GM21526 (cell line): ENCODE results near the gene RGS17.

Experiments
- ATAC-seq: cut with Tn5 transposase; IDR thresholded peaks from one replicate; pipeline ENCODE4 v1.9.1; 2021; ENCODE audit warnings: moderate library complexity; ENCODE audit not compliant: unreplicated experiment, low FRiP score

RGS17 gene

GRCh38 chr6:153086225-153086990 is 44.7 kb downstream of the RGS17 start:
- ATAC-seq = no peak

DNA sequence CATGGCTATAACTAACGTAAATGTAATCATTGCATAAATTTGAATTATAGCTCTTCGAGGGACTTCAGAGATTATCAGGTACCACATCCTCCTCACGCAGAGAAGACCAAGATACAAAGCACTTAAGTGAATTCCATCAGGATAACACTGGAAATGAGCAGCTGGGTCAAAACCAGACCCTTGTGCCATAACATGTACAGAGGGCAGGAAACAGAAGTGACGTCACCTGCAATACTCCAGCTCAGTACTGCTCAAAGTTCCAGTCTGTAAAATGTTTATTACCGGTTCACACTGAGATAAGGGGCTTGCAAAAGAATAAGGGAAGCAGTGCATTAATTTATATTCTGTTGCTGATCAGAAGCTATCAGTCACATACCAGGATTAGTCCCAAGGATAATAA is 45.8 kb downstream of the RGS17 start:
- no peak for ATAC-seq

GRCh38 chr6:153084393-153084792 is 46.7 kb downstream of the RGS17 start:
- ATAC-seq = no peak

DNA sequence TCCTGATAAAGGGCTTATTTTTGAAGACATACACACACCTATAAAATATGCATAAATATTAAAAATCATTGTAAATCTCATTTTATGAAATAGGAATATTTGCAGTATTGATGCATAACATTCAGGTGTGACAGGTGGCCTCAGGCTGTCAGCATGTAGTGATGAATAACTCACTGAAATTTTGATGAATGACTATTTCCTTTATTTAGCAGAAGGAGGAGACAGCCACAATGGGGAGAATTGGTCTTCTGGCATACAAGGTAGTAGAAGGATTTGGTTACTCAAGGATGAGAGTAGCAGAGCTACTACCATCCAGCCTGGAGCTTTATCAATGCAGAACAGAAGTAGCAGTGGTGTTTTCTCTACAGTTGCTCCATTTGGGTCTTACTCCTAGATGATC is 47.2 kb downstream of the RGS17 start:
- ATAC-seq = no peak

GRCh38 chr6:153081914-153082313 is 49.2 kb downstream of the RGS17 start:
- no peak for ATAC-seq

DNA sequence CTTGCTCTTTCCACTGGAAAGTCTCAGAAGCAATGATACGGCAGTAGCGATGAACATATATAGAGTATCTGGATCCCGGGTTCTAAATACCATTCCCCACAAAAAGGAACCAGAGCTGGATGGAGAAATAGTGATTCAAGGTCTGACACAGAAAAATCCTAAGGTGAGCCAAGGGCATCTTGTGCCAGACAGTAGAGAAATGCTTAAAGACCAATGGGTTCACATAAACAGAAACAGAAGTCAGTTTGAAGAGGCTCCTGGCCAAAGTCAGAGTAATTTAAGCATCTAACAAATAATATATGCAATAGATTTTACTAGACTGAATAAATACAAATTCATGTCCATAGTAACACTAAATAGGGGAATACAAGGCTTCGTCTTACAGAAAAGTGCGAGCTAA is 54.7 kb downstream of the RGS17 start:
- ATAC-seq = no peak

DNA sequence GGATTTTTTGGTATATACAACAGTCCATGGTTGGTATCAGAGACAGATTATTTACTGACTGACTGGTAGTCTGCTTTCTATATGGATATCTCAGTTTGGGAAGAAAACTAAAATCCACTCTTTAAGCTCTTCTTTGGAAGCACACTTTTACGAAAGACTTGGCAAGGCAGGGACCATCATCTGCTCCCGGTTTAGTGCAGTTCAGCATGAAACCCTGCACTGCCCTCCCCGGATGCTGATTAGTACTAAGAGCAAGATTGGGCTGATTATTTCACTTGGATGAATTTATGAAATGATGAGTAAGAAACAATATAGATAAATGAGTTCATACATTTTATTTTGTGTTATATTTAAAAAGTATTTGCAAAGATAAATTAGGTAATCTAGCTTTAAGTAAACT is 56.3 kb downstream of the RGS17 start:
- no peak for ATAC-seq

GRCh38 chr6:153073841-153074240 is 57.2 kb downstream of the RGS17 start:
- no peak for ATAC-seq

DNA sequence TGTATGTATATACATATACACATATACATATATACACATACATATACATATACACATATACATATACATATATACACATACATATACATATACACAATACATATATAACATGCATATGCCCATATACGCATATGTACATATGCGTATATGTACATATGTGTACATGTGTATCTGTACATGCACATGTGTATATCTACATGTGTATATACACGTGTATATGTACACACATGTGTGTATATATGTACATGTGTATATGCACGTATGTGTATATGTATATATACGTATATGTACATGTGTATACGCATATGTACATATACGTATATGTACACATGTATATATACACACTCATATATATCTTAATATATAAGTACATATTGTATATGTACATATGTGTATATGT is 60.3 kb downstream of the RGS17 start:
- no peak for ATAC-seq

DNA sequence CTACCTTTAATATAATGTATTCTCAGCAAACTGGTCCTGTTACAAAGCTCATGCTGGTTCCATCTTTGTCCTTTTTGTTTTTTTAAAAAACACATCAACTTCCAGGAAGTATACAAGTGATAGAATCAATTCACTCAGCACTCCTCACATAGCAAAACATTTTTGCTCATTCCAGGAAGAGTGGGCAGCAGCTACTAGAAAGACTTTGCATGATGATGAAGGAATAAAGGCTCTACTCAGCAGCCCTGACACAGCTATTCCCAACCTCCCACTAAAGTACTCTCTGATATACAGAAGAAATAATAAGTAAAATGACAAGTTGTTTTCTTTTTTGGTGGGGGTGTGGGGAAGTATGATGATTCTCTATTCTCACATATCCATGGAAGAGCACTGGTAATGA is 61.2 kb downstream of the RGS17 start:
- ATAC-seq = no peak

DNA sequence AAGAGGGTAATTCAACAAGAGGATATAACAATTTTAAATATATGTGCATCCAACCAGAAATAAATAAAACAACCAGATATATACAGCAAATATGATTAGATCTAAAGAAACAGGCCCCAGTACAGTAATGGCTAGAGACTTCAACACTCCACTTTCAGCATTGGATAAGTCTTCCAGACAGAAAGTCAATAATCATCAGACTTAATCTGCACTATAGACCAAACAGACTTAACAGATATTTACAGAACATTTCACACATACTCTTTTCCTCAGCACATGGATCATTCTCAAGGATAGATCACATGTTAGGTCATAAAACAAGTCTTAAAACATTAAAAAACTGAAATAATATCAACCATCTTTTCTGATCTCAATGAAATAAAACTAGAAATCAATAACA is 65.9 kb downstream of the RGS17 start:
- no peak for ATAC-seq

DNA sequence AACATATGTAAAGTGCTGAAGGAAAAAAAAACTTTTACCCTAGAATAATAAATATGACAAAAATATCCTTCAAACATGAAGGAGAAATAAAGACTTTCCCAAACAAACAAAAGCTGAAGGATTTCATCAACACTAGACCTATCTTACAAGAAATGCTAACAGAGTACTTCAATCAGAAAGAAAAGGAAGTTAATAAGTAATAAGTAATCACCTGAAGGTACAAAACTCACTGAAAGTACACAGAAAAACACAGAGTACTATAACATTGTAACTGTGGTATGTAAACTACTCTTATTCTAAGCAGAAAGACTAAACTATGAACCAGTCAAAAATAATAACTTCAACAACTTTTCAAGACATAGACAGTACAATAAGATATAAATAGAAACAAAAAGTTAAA is 67.1 kb downstream of the RGS17 start:
- ATAC-seq = no peak

GRCh38 chr6:153062516-153062915 is 68.6 kb downstream of the RGS17 start:
- ATAC-seq = no peak

DNA sequence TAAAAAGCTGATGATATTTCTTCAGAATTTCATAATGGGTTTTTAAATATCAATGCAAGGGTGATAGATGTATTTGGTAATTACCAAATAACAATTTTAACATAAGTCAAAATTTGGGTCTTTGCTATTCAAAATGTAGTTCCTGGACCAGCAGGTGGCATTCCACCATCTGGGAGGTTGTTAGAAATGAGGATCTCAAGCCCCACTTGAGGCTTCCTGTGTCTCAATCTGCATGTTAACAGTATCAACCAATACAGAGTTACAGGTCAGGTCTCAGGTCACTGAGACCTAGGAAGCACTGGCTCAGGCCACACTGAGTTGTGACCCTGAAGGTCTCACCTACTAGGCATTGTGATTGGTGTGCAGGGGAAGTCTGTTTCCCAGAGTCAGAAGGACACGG is 71.3 kb downstream of the RGS17 start:
- no peak for ATAC-seq

- no peak for ATAC-seq
Measured at GRCh38 chr6:153059311-153059710, 71.8 kb downstream of the RGS17 start.

DNA sequence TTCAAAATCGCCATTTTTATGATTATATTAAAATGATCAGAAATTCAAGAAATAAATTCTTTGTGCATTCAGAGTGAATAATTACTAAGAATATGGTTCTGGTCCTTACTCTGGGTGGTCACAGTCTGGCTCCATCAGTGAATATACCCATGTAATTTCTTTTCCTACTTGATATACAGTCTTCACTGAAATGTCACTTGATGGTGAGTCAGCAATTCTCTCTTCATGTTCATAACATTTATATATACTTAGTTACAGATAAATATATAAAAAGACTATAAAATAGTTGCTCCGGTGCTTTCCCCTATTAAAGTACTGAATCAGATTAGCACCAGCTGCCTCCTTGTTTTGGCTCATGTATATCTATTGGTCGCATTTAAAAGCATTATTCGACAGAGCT is 72.2 kb downstream of the RGS17 start:
- no peak for ATAC-seq

- ATAC-seq = no peak
Measured at GRCh38 chr6:153058291-153058690, 72.8 kb downstream of the RGS17 start.

GRCh38 chr6:153056308-153056707 is 74.8 kb downstream of the RGS17 start:
- no peak for ATAC-seq

DNA sequence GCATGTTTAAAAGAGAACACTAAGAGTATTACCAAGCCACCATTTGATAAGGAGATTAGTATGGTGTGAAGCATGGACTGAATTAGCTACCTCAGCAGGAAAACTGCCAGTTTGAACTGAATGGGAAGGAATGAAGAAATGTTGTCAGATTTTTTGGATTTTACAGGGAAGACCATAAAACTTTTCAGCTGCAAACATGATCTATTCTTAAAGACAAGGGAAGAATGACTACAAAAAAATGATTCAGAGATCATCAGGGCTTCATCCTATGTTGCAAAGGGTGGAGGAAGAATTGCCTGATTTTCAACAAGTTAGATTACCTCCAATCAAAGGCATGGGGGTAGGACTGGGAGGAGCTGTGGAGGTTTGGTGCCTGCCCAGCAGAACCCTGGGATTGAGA is 79.3 kb downstream of the RGS17 start:
- ATAC-seq = no peak

GRCh38 chr6:153048631-153049030 is 82.5 kb downstream of the RGS17 start:
- no peak for ATAC-seq

DNA sequence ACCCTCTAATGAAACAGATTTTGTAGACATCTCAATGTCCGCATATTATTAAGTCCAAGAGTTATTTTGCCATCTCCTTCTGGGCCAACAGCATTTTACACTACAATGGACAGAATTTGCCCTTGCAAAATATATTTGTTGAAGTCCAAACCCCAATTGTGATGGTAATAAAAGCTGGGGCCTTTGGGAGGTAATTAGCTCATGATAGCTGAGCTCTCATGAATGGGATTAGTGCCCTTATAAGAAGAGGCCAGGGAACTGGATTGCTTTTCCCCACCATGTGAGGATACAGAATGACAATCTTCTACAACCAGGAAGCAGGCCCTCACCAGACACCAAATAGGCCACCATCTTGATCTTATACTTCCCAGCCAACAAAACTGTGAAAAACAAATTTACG is 83.7 kb downstream of the RGS17 start:
- ATAC-seq = no peak

GRCh38 chr6:153045271-153045670 is 85.8 kb downstream of the RGS17 start:
- no peak for ATAC-seq

- no peak for ATAC-seq
Measured at GRCh38 chr6:153044295-153044694, 86.8 kb downstream of the RGS17 start.
